Upper lobe of left lung (tissue), 6 donors: Measurements from ENCODE around the gene ATP12A. TPM values are rescaled to one million over a fixed set of nuclear protein-coding genes. Genes with fewer than 3 reads are reported as not detected.

Experiments used
- ATAC-seq, 2 donors: fragments of 200-7000 bp; cut with Tn5 transposase; one replicate each; pipeline ENCODE4 v1.9.1; 2022; ENCODE audit warnings: mild to moderate bottlenecking in 2 of 2, moderate library complexity in 2 of 2; ENCODE audit not compliant: low FRiP score in 2 of 2
- DNase-seq, 2 donors: peaks; one replicate each; pipeline ENCODE4 v3.0.0-alpha.2; 2019 to 2020
- H3K27ac ChIP-seq, 4 donors: fragments of 200-600 bp; sonication (generic); one replicate each; pipeline ENCODE4 v1.5.1; 2016 to 2019
- H3K27me3 ChIP-seq, 4 donors: fragments of 200-600 bp; sonication (generic); one replicate each; pipeline ENCODE4 v1.5.1; 2017 to 2019
- H3K36me3 ChIP-seq, 4 donors: fragments of 200-600 bp; sonication (generic); one replicate each; pipeline ENCODE4 v1.5.1; 2016 to 2019
- H3K4me1 ChIP-seq, 4 donors: fragments of 200-600 bp; sonication (generic); one replicate each; pipeline ENCODE4 v1.5.1; 2018 to 2019
- H3K4me3 ChIP-seq, 4 donors: fragments of 200-600 bp; sonication (generic); one replicate each; pipeline ENCODE4 v1.5.1; 2017 to 2019; ENCODE audit warnings: mild to moderate bottlenecking in 2 of 4, moderate library complexity in 1 of 4
- H3K9me3 ChIP-seq, 4 donors: fragments of 200-600 bp; sonication (generic); one replicate each; pipeline ENCODE4 v1.5.1; 2018 to 2019
- CTCF ChIP-seq, 6 experiments: fragments of 450-650 bp in 4 of 6; fragments of 200-600 bp in 2 of 6; sonication (generic) in 2 of 6; IDR thresholded peaks; one replicate each; pipeline ENCODE4 v1.5.1; 2016 to 2019; ENCODE audit warnings: antibody characterized with exemption in 6 of 6
- EP300 ChIP-seq, 4 donors: sonication (generic); formaldehyde crosslinking; IDR thresholded peaks; one replicate each; pipeline ENCODE4 v1.5.1; 2017; ENCODE audit warnings: antibody characterized with exemption in 4 of 4, control low read depth in 2 of 4
- POLR2A ChIP-seq, 4 donors: fragments of 450-650 bp; IDR thresholded peaks; one replicate each; pipeline ENCODE4 v1.5.1; 2016 to 2017; ENCODE audit warnings: antibody characterized with exemption in 4 of 4, mild to moderate bottlenecking in 2 of 4
- POLR2AphosphoS5 ChIP-seq, 2 donors: sonication (generic); formaldehyde crosslinking; IDR thresholded peaks; one replicate each; pipeline ENCODE4 v1.5.1; 2017; ENCODE audit warnings: antibody characterized with exemption in 2 of 2
- WGBS, 2 donors: methylation state at CpG; one replicate each; pipeline ENCODE4 v1.1.5; 2017 to 2018; 5-methylcytosine and 5-hydroxymethylcytosine counted together
- total RNA-seq, 6 donors: library from RNA; depleted of rRNA in 4 of 6; stranded (reverse); fragments of >200 nt in 4 of 6; gene quantifications; one replicate each; pipeline versions ENCODE4 v1.1.0 to v1.2.1, GENCODE V29; 2016 to 2021
- donor health status: DM: no; HTN: no; CAD: no; lungs with moderate emphysema.
- donor health status: DM: no; HTN: yes; CAD: no; lungs with severe emphysema.

The ATP12A gene
- total RNA-seq, 6 donors from 2014 or later = 0.22 to 10.0 (median 0.34) TPM; not detected in 1

DNA sequence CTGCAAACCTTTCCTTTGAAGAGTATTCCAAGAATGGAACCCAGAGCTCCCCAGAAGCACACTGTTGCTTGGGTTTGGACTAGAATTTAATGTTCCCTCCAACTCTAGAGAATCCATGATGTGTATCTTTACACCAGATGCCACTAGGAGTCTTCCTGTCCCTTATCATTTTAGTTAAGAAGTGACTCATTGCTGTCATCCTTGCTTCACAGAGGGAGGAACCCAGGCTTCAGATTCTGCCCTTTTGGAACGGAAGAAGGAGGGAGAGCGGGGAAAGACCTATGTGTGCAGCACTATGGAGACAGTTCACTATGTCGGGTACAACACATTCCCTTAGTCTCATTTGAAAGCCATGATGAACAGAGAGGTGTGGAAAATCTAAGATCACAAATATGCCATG, 2.1 kb upstream of the ATP12A start:
- WGBS, 2 donors = 83 to 85% methylated on average over 3 of the region's 3 CpGs
- H3K4me3 ChIP-seq = no peak overlapping the region
- DNase-seq = no peak
- no peaks in the 10 kb centered on the region for H3K36me3 ChIP-seq
- H3K4me1 ChIP-seq = peaks cover 9 to 20% (median 11%) of the 10 kb centered on the region in 4 donors
- TF ChIP-seq POLR2A (IDR thresholded peaks at IDR 0.05) (no peak), POLR2AphosphoS5 (IDR thresholded peaks at IDR 0.05) (no peak), EP300 (IDR thresholded peaks at IDR 0.05) (no peak), CTCF (IDR thresholded peaks at IDR 0.05) (no peak)
- peaks cover 0 to 13% (median 5%) of the 10 kb centered on the region in 4 donors for H3K27me3 ChIP-seq
- ATAC-seq = no peak
- no peak overlapping the region for H3K27ac ChIP-seq
- H3K9me3 ChIP-seq = no peaks in the 10 kb centered on the region

DNA sequence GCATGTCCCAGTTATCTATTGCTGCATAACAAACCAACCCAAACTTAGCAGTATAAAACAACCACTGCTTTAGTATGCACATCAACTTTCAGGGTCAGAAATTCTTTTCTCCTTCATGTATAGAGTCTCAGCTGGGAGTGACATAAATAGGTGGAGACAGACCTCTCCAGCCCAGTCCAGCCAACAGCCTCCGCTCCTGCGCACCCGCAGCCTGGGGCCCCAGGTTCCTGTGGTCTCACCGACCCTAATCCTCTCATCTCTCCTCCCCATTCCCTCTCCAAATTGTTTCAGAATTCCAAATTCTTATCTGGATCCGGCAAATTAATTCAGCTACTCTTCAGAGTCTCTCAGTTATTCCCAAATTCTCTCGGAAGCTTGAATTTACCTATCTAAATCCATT, 522 bp upstream of the ATP12A start:
- DNase-seq (no peak), ATAC-seq (no peak)
- Histone ChIP-seq H3K27ac (no peak overlapping the region), H3K36me3 (no peaks in the 10 kb centered on the region), H3K27me3 (peaks cover 0 to 13% (median 5%) of the 10 kb centered on the region in 4 donors), H3K4me3 (peak overlapping the region in 1 of 4 donors; percentile 39), H3K9me3 (no peaks in the 10 kb centered on the region), H3K4me1 (peaks cover 11 to 32% (median 19%) of the 10 kb centered on the region in 4 donors)
- 54 to 60% methylated on average over 6 of the region's 6 CpGs for WGBS, 2 donors
- no peak for TF ChIP-seq POLR2AphosphoS5 (IDR thresholded peaks at IDR 0.05)
- TF ChIP-seq CTCF (IDR thresholded peaks at IDR 0.05) = no peak
- TF ChIP-seq EP300 (IDR thresholded peaks at IDR 0.05) = no peak
- no peak for TF ChIP-seq POLR2A (IDR thresholded peaks at IDR 0.05)

DNA sequence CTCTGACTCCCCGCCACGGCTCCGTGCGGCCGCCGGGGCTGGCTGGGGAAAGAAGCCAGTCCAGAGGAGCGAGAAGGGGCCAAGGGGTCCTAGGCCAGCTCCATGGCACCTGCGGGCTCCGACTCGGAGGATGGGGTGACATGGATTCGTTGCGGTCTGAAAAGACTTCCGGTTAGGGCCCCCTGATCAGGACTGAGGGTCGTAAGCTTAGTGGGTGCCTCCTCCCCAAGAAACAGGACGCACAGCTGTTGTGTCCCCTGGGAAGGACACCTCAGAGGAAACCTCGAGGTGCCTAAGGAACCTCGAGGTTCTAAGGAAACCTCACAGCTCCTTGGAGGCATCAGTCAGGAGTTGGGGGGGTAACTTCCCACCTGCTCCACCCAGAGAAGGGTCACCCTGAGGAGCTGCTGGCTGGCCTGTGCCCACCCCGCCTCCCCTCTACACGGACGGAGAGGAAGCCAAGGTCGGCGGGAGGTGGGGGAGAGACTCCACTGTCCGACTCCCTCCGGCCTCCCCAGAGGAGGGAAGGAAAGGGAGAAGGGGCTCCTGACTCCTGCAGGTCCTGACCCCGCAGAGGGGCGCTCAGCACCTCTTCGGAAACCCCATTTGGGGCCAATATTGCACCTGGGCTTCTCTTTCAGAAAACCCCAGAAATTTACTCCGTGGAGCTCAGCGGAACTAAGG, 855 bp downstream of the ATP12A start:
- no peaks in the 10 kb centered on the region for H3K36me3 ChIP-seq
- ATAC-seq (no peak), DNase-seq (peak in 1 of 2 donors; percentile 45)
- no peak overlapping the region for H3K27ac ChIP-seq
- WGBS, 2 donors = 41 to 43% methylated on average over 21 to 28 of the region's 29 CpGs
- peaks cover 0 to 13% (median 5%) of the 10 kb centered on the region in 4 donors for H3K27me3 ChIP-seq
- no peaks in the 10 kb centered on the region for H3K9me3 ChIP-seq
- H3K4me1 ChIP-seq = peaks cover 11 to 29% (median 20%) of the 10 kb centered on the region in 4 donors
- H3K4me3 ChIP-seq = peak overlapping the region in 3 of 4 donors; percentile 38 to 53 (median 39)
- TF ChIP-seq POLR2AphosphoS5 (IDR thresholded peaks at IDR 0.05) = no peak

GRCh38 chr13:24681930-24682329, 1.7 kb downstream of the ATP12A start:
- H3K27me3 ChIP-seq = peaks cover 0 to 13% (median 5%) of the 10 kb centered on the region in 4 donors
- H3K4me1 ChIP-seq = peaks cover 11 to 26% (median 20%) of the 10 kb centered on the region in 4 donors
- no peak overlapping the region for H3K27ac ChIP-seq
- H3K4me3 ChIP-seq = no peak overlapping the region
- H3K9me3 ChIP-seq = no peaks in the 10 kb centered on the region
- 84 to 100% methylated on average over 1 of the region's 1 CpG for whole genome bisulfite sequencing, 2 donors
- DNase-seq (no peak), ATAC-seq (no peak)
- no peaks in the 10 kb centered on the region for H3K36me3 ChIP-seq
- TF ChIP-seq POLR2A (IDR thresholded peaks at IDR 0.05) (no peak), POLR2AphosphoS5 (IDR thresholded peaks at IDR 0.05) (no peak), CTCF (IDR thresholded peaks at IDR 0.05) (no peak), EP300 (IDR thresholded peaks at IDR 0.05) (no peak)

GRCh38 chr13:24682353-24682752, 2.1 kb downstream of the ATP12A start:
- no peak overlapping the region for H3K27ac ChIP-seq
- no peak for TF ChIP-seq EP300 (IDR thresholded peaks at IDR 0.05)
- TF ChIP-seq POLR2A (IDR thresholded peaks at IDR 0.05) = no peak
- no peak for TF ChIP-seq POLR2AphosphoS5 (IDR thresholded peaks at IDR 0.05)
- no peak for TF ChIP-seq CTCF (IDR thresholded peaks at IDR 0.05)
- WGBS, 2 donors = 22 to 25% methylated on average over 2 of the region's 2 CpGs
- DNase-seq (no peak), ATAC-seq (no peak)
- H3K4me3 ChIP-seq = no peak overlapping the region
- H3K27me3 ChIP-seq = peaks cover 0 to 13% (median 5%) of the 10 kb centered on the region in 4 donors
- H3K4me1 ChIP-seq = peaks cover 11 to 26% (median 20%) of the 10 kb centered on the region in 4 donors
- no peaks in the 10 kb centered on the region for H3K9me3 ChIP-seq
- no peaks in the 10 kb centered on the region for H3K36me3 ChIP-seq
